HCT116 (cell line): ENCODE measurements around the gene ZFP36. TPM values are rescaled to one million over a fixed set of nuclear protein-coding genes. Genes with fewer than 3 reads are reported as not detected.

ENCODE experiments used
- ATAC-seq: fragments of 200-7000 bp; cut with Tn5 transposase; 2 replicates; pipeline ENCODE4 v1.9.1; 2020; ENCODE audit warnings: mild to moderate bottlenecking, moderate library complexity
- BruUV-seq: library from RNA; stranded (reverse); fragments of 400-500 nt; replicated peaks from 2 replicates; lab custom pipeline; 2021; lab: Mats Ljungman, UMichigan
- CTCF ChIA-PET: fragments of 300-600 bp; sonication (Branson Sonifier 250); formaldehyde crosslinking; loops from one replicate; lab custom pipeline; 2021; ENCODE audit warnings: antibody characterized with exemption; lab: Charles Lee
- POLR2A ChIA-PET: fragments of 300-600, 350-600 bp; sonication (Branson Sonifier 250); formaldehyde crosslinking; loops from one replicate; lab custom pipeline; 2021; ENCODE audit warnings: antibody characterized with exemption; lab: Charles Lee
- RAD21 ChIA-PET, 2 experiments: fragments of 300-600 bp; sonication (Branson Sonifier 250); formaldehyde crosslinking; loops; one replicate each; lab custom pipeline; 2023; ENCODE audit warnings: low total read pairs in 2 of 2; ENCODE audit not compliant: uncharacterized antibody in 2 of 2, unreplicated experiment in 2 of 2, low non-redundant PET in 1 of 2; lab: Charles Lee
- DNase-seq: peaks from one replicate; pipeline ENCODE4 v3.0.0-alpha.2; 2010; ENCODE audit warnings: low read depth, low spot score
- H2AFZ ChIP-seq: fragments of 200-600 bp; shearing (Covaris generic), sonication (generic); 2 replicates; pipeline ENCODE4 v1.6.1; 2017; ENCODE audit warnings: low read depth, mixed run types, mixed read lengths, antibody characterized with exemption, low read length; ENCODE audit not compliant: poor library complexity, severe bottlenecking
- H3K27ac ChIP-seq: 2 replicates; pipeline ENCODE4 v1.5.1; 2012; ENCODE audit warnings: low read depth, low read length
- H3K27me3 ChIP-seq: fragments of 200-600 bp; sonication (generic); 2 replicates; pipeline ENCODE4 v1.6.1; 2016; ENCODE audit warnings: mixed run types, low read length, mixed read lengths; ENCODE audit not compliant: insufficient read depth
- H3K36me3 ChIP-seq, 2 experiments: fragments of 200-500 bp in 1 of 2; fragments of 200-600 bp in 1 of 2; sonication (Bioruptor generic) in 1 of 2; sonication (generic) in 1 of 2; 2 replicates each; pipeline versions ENCODE4 v1.5.1 to v1.6.1; 2014 to 2016; ENCODE audit warnings: low read length in 2 of 2, inconsistent platforms in 1 of 2, mixed read lengths in 1 of 2, mixed run types in 1 of 2; ENCODE audit not compliant: insufficient read depth in 2 of 2, control insufficient read depth in 1 of 2
- H3K4me1 ChIP-seq, 2 experiments: fragments of 200-600 bp in 1 of 2; sonication (generic) in 1 of 2; 2 replicates each; pipeline versions ENCODE4 v1.5.1 to v1.6.1; 2012 to 2017; ENCODE audit warnings: low read length in 2 of 2, inconsistent platforms in 1 of 2, mild to moderate bottlenecking in 1 of 2, mixed read lengths in 1 of 2, mixed run types in 1 of 2, moderate library complexity in 1 of 2; ENCODE audit not compliant: insufficient read depth in 2 of 2, control insufficient read depth in 1 of 2
- H3K4me2 ChIP-seq: fragments of 200-600 bp; sonication (generic); 2 replicates; pipeline ENCODE4 v1.6.1; 2017; ENCODE audit warnings: mixed run types, low read length, mixed read lengths
- H3K4me3 ChIP-seq, 2 experiments: fragments of 200-600 bp in 1 of 2; sonication (generic) in 1 of 2; replicated peaks in 1 of 2; 2 replicates each; pipeline ENCODE4 v1.5.1; 2011 to 2016; ENCODE audit warnings: low read length in 2 of 2, control low read depth in 1 of 2, low read depth in 1 of 2, mild to moderate bottlenecking in 1 of 2, mixed read lengths in 1 of 2, mixed run types in 1 of 2
- H3K79me2 ChIP-seq: fragments of 200-600 bp; sonication (generic); 2 replicates; pipeline ENCODE4 v1.6.1; 2017; ENCODE audit warnings: mild to moderate bottlenecking, mixed run types, low read length, moderate library complexity, mixed read lengths; ENCODE audit not compliant: insufficient read depth
- H3K9ac ChIP-seq: fragments of 200-600 bp; sonication (generic); 2 replicates; pipeline ENCODE4 v1.6.1; 2016; ENCODE audit warnings: low read length, mixed read lengths
- H3K9me2 ChIP-seq: fragments of 200-600 bp; sonication (generic), shearing (Covaris generic); 2 replicates; pipeline ENCODE4 v1.6.1; 2017; ENCODE audit warnings: mixed run types, mild to moderate bottlenecking, moderate library complexity; ENCODE audit not compliant: insufficient read depth
- H3K9me3 ChIP-seq, 2 experiments: fragments of 200-500 bp in 1 of 2; fragments of 200-600 bp in 1 of 2; sonication (Bioruptor generic) in 1 of 2; sonication (generic) in 1 of 2; 2 replicates each; pipeline ENCODE4 v1.6.1; 2014 to 2017; ENCODE audit warnings: low read length in 2 of 2, mixed read lengths in 2 of 2, inconsistent platforms in 1 of 2, low read depth in 1 of 2, mild to moderate bottlenecking in 1 of 2, mixed run types in 1 of 2, moderate library complexity in 1 of 2; ENCODE audit not compliant: control insufficient read depth in 1 of 2, insufficient read depth in 1 of 2
- H4K20me1 ChIP-seq: fragments of 200-600 bp; sonication (generic), shearing (Covaris generic); 2 replicates; pipeline ENCODE4 v1.6.1; 2017; ENCODE audit warnings: mixed run types, mild to moderate bottlenecking, moderate library complexity; ENCODE audit not compliant: insufficient read depth
- ATF3 ChIP-seq: IDR thresholded peaks from 2 replicates; pipeline ENCODE4 v1.6.1; 2012
- CTCF ChIP-seq, 3 experiments: fragments of 200-600 bp in 1 of 3; sonication (generic) in 1 of 3; IDR thresholded peaks in 2 of 3; conservative IDR thresholded peaks in 1 of 3; 2 replicates each; pipeline ENCODE4 v1.5.1; 2012 to 2017; ENCODE audit warnings: low read depth in 2 of 3, low read length in 2 of 3, antibody characterized with exemption in 1 of 3, borderline replicate concordance in 1 of 3, control low read depth in 1 of 3, mild to moderate bottlenecking in 1 of 3, mixed read lengths in 1 of 3, mixed run types in 1 of 3, moderate library complexity in 1 of 3; ENCODE audit not compliant: insufficient read depth in 1 of 3
- ELF1 ChIP-seq: IDR thresholded peaks from 2 replicates; pipeline ENCODE4 v1.6.1; 2012; ENCODE audit warnings: low read depth, borderline replicate concordance
- EZH2 ChIP-seq: fragments of 200-600 bp; sonication (generic); IDR thresholded peaks from 2 replicates; pipeline ENCODE4 v1.6.1; 2017; ENCODE audit warnings: antibody characterized with exemption, mixed run types
- EZH2phosphoT487 ChIP-seq: fragments of 200-600 bp; IDR thresholded peaks from 2 replicates; pipeline ENCODE4 v1.6.1; 2018; ENCODE audit warnings: antibody characterized with exemption, borderline replicate concordance
- POLR2A ChIP-seq: IDR thresholded peaks from 2 replicates; pipeline ENCODE4 v1.7.0; 2011; ENCODE audit warnings: borderline replicate concordance; ENCODE audit not compliant: insufficient read depth, insufficient read length; ENCODE audit errors: extremely low read depth
- POLR2AphosphoS5 ChIP-seq: IDR thresholded peaks from 2 replicates; pipeline ENCODE4 v1.6.1; 2011; ENCODE audit warnings: mild to moderate bottlenecking, low read depth, low read length, moderate library complexity
- SP1 ChIP-seq: IDR thresholded peaks from 2 replicates; pipeline ENCODE4 v1.6.1; 2012; ENCODE audit warnings: low read depth
- SRF ChIP-seq: IDR thresholded peaks from 2 replicates; pipeline ENCODE4 v1.6.1; 2012; ENCODE audit warnings: low read depth
- TCF7L2 ChIP-seq: IDR thresholded peaks from 2 replicates; pipeline ENCODE4 v1.7.0; 2011; ENCODE audit warnings: borderline replicate concordance, inconsistent platforms; ENCODE audit not compliant: insufficient read depth, insufficient read length; ENCODE audit errors: extremely low read depth
- intact Hi-C: fragments of 100-400 bp; cut with micrococcal nuclease; formaldehyde crosslinking; loops from 2 replicates; pipeline ENCODE4 v1.10.0; 2022
- total RNA-seq: library from RNA; stranded (reverse); gene quantifications from one replicate; pipeline ENCODE4 v1.2.1, GENCODE V29; 2021; ENCODE audit not compliant: unreplicated experiment

Gene ZFP36
- total RNA-seq, 1 experiment from 2014 or later, result 131 TPM

- peak; percentile 46 for TF ChIP-seq TCF7L2
- TF ChIP-seq ATF3, result no peak
- no peak for TF ChIP-seq ELF1
- TF ChIP-seq POLR2AphosphoS5, result peak; percentile 78
- peak; percentile 9 for TF ChIP-seq POLR2A
- TF ChIP-seq SRF, result no peak
- TF ChIP-seq EZH2phosphoT487, result no peak
Measured at GRCh38 chr19:39412100-39412866, 5.6 kb downstream of the ZFP36 start, which contains the start of gene PLEKHG2 (continued).

GRCh38 chr19:39412867-39413271, 6.2 kb downstream of the ZFP36 start:
- peaks cover 12% of the 10 kb centered on the region for H3K79me2 ChIP-seq
- H3K27ac ChIP-seq, result peak overlapping the region; percentile 100
- ATAC-seq, result no peak
- peak overlapping the region; percentile 57 to 90 for H3K4me3 ChIP-seq
- ChIA-PET CTCF (interaction anchor here (2.0 kb wide), 1 partner anchor 15 kb away, joined by 51 read pairs; no protein-coding TSS in a partner anchor), RAD21 (interaction anchor here in 1 of 2 experiments (0.5 kb wide), 1 partner anchor 87 kb away, joined by 3 read pairs; no protein-coding TSS in a partner anchor), POLR2A (interaction anchor here (1.5 to 2.3 kb wide), 3 partner anchors 15 to 23 kb away, joined by 4 to 35 read pairs (median 12); partner anchors contain the start of genes MED29, PAF1 and RPS16)
- no peak for TF ChIP-seq EZH2
- peak in 1 of 3 experiments; percentile 85; a peak in 2 of 6 replicates for TF ChIP-seq CTCF (IDR thresholded peaks at IDR 0.05 in 2 of 3, conservative IDR thresholded peaks at IDR 0.05 in 1 of 3; ENCODE audit: borderline replicate concordance in 1 of 3, insufficient read depth in 1 of 3, low read depth in 2 of 3, low read length in 2 of 3)
- no peak for TF ChIP-seq SP1
- peak overlapping the region; percentile 67 for H3K9ac ChIP-seq
- intact Hi-C loops, result loop anchor here (1.0 to 5.0 kb wide), 5 partner anchors 22 to 291 kb away; partner anchors contain the start of genes MED29, PAF1 and SAMD4B
- DNase-seq, result no peak
- no peaks in the 10 kb centered on the region for H3K9me3 ChIP-seq
- H3K9me2 ChIP-seq, result no peaks in the 10 kb centered on the region
- H3K4me2 ChIP-seq, result peak overlapping the region; percentile 92
- no peak overlapping the region for H2AFZ ChIP-seq
- H3K4me1 ChIP-seq, result peaks cover 33 to 64% of the 10 kb centered on the region in 2 experiments
- H3K36me3 ChIP-seq, result peaks cover 2 to 6% of the 10 kb centered on the region in 2 experiments; a peak in 1 of 4 replicates
- H3K27me3 ChIP-seq, result no peaks in the 10 kb centered on the region
- BruUV-seq, result no TSS peak
- H4K20me1 ChIP-seq, result peaks cover 3% of the 10 kb centered on the region; the same call in 1 of the 2 replicates
